Measurements from ENCODE around the gene SH3GL1. TPM values are rescaled to one million over a fixed set of nuclear protein-coding genes. Genes with fewer than 3 reads are reported as not detected.
A peak's percentile ranks its signal among the peaks of the same experiment; 100 is the strongest.

Gene SH3GL1
- total and polyA plus RNA-seq, 4 experiments from 2014 or later, result 19.7 to 45.6 (median 34.1) TPM

- H3K27ac Mint-ChIP-seq, result peak overlapping the region in 1 of 7 donors; percentile 27
- H3K4me1 Mint-ChIP-seq, result peaks cover 0 to 2% (median 0%) of the 10 kb centered on the region in 4 donors
- no peak overlapping the region for H3K4me3 ChIP-seq (ENCODE audit: low read length in 2 of 2)
- no peaks in the 10 kb centered on the region for H3K27me3 ChIP-seq (ENCODE audit: insufficient read depth, low read length)
- no peak for DNase-seq
- H3K9me3 Mint-ChIP-seq, result no peaks in the 10 kb centered on the region
- no peaks in the 10 kb centered on the region for H3K9me3 ChIP-seq (ENCODE audit: control insufficient read depth in 1 of 2, low read length in 2 of 2)
- H3K27me3 Mint-ChIP-seq, result no peaks in the 10 kb centered on the region
- H3K27ac ChIP-seq (ENCODE audit: low read depth, low read length), result no peak overlapping the region
- no peak overlapping the region for H3K4me3 Mint-ChIP-seq
- H3K36me3 Mint-ChIP-seq, result peaks cover 10 to 17% of the 10 kb centered on the region in 2 donors
- H3K4me1 ChIP-seq (ENCODE audit: insufficient read depth, low read length), result no peaks in the 10 kb centered on the region
- POLR2A ChIA-PET (ENCODE audit: partially characterized antibody), result interaction anchor here (1.3 kb wide), 1 partner anchor 15 kb away, joined by 3 read pairs; the partner anchor contains the start of gene SH3GL1
- CTCF ChIA-PET (ENCODE audit: partially characterized antibody), result interaction anchor here (0.9 kb wide), 1 partner anchor 147 kb away, joined by 4 read pairs; no protein-coding TSS in a partner anchor
- intact Hi-C loops (cut with micrococcal nuclease), result no loop called here
- H3K36me3 ChIP-seq (ENCODE audit: insufficient read depth, low read length), result no peaks in the 10 kb centered on the region
These were observed 15.0 kb upstream of the SH3GL1 start for GRCh38 chr19:4415352-4415751.

GRCh38 chr19:4414800-4415321, 14.5 kb upstream of the SH3GL1 start:
- H3K9me3 ChIP-seq (ENCODE audit: control insufficient read depth in 1 of 2, low read length in 2 of 2), result no peaks in the 10 kb centered on the region
- intact Hi-C loops (cut with micrococcal nuclease), result no loop called here
- no peaks in the 10 kb centered on the region for H3K9me3 Mint-ChIP-seq
- no peak overlapping the region for H3K27ac ChIP-seq (ENCODE audit: low read depth, low read length)
- ChIA-PET CTCF (ENCODE audit: partially characterized antibody) (interaction anchor here (0.9 kb wide), 2 partner anchors 13 to 147 kb away, joined by 4 read pairs; partner anchors contain the start of gene CHAF1A), POLR2A (ENCODE audit: partially characterized antibody) (interaction anchor here (1.3 kb wide), 1 partner anchor 15 kb away, joined by 3 read pairs; the partner anchor contains the start of gene SH3GL1)
- H3K36me3 Mint-ChIP-seq, result peaks cover 9 to 17% of the 10 kb centered on the region in 2 donors
- H3K27ac Mint-ChIP-seq, result peak overlapping the region in 2 of 7 donors; percentile 27 to 29
- no peaks in the 10 kb centered on the region for H3K27me3 Mint-ChIP-seq
- H3K4me1 Mint-ChIP-seq, result peaks cover 0 to 2% (median 0%) of the 10 kb centered on the region in 4 donors
- no peak overlapping the region for H3K4me3 Mint-ChIP-seq
- DNase-seq, result no peak
- H3K4me3 ChIP-seq (ENCODE audit: low read length in 2 of 2), result no peak overlapping the region
- no peaks in the 10 kb centered on the region for H3K27me3 ChIP-seq (ENCODE audit: insufficient read depth, low read length)
- no peaks in the 10 kb centered on the region for H3K36me3 ChIP-seq (ENCODE audit: insufficient read depth, low read length)
- no peaks in the 10 kb centered on the region for H3K4me1 ChIP-seq (ENCODE audit: insufficient read depth, low read length)

GRCh38 chr19:4414144-4414799, 13.9 kb upstream of the SH3GL1 start:
- no peaks in the 10 kb centered on the region for H3K27me3 Mint-ChIP-seq
- Histone ChIP-seq H3K27ac (ENCODE audit: low read depth, low read length) (no peak overlapping the region), H3K4me3 (ENCODE audit: low read length in 2 of 2) (no peak overlapping the region), H3K36me3 (ENCODE audit: insufficient read depth, low read length) (no peaks in the 10 kb centered on the region), H3K27me3 (ENCODE audit: insufficient read depth, low read length) (no peaks in the 10 kb centered on the region), H3K9me3 (ENCODE audit: control insufficient read depth in 1 of 2, low read length in 2 of 2) (no peaks in the 10 kb centered on the region), H3K4me1 (ENCODE audit: insufficient read depth, low read length) (no peaks in the 10 kb centered on the region)
- H3K9me3 Mint-ChIP-seq, result no peaks in the 10 kb centered on the region
- H3K4me3 Mint-ChIP-seq, result no peak overlapping the region
- H3K4me1 Mint-ChIP-seq, result peaks cover 0 to 2% (median 0%) of the 10 kb centered on the region in 4 donors
- ChIA-PET CTCF (ENCODE audit: partially characterized antibody) (interaction anchor here (0.9 kb wide), 2 partner anchors 12 to 146 kb away, joined by 4 read pairs; partner anchors contain the start of gene CHAF1A), POLR2A (ENCODE audit: partially characterized antibody) (interaction anchor here (1.3 kb wide), 1 partner anchor 14 kb away, joined by 3 read pairs; the partner anchor contains the start of gene SH3GL1)
- no peak for DNase-seq
- intact Hi-C loops (cut with micrococcal nuclease), result no loop called here
- H3K36me3 Mint-ChIP-seq, result peaks cover 8 to 17% of the 10 kb centered on the region in 2 donors
- no peak overlapping the region for H3K27ac Mint-ChIP-seq

- intact Hi-C loops (cut with micrococcal nuclease), result no loop called here
- no peak for DNase-seq
- ChIA-PET CTCF (ENCODE audit: partially characterized antibody) (no interaction called here), POLR2A (ENCODE audit: partially characterized antibody) (no interaction called here)
- H3K4me3 ChIP-seq (ENCODE audit: low read length in 2 of 2), result no peak overlapping the region
- H3K27ac ChIP-seq (ENCODE audit: low read depth, low read length), result no peak overlapping the region
- no peaks in the 10 kb centered on the region for H3K4me1 ChIP-seq (ENCODE audit: insufficient read depth, low read length)
- Mint-ChIP-seq H3K9me3 (no peaks in the 10 kb centered on the region), H3K36me3 (peaks cover 12 to 20% of the 10 kb centered on the region in 2 donors), H3K27ac (no peak overlapping the region), H3K27me3 (no peaks in the 10 kb centered on the region), H3K4me3 (no peak overlapping the region), H3K4me1 (peaks cover 0 to 2% (median 0%) of the 10 kb centered on the region in 4 donors)
- H3K27me3 ChIP-seq (ENCODE audit: insufficient read depth, low read length), result no peaks in the 10 kb centered on the region
- H3K36me3 ChIP-seq (ENCODE audit: insufficient read depth, low read length), result peaks cover 7% of the 10 kb centered on the region
- H3K9me3 ChIP-seq (ENCODE audit: control insufficient read depth in 1 of 2, low read length in 2 of 2), result no peaks in the 10 kb centered on the region
These were observed 13.2 kb upstream of the SH3GL1 start for GRCh38 chr19:4413588-4413987.

GRCh38 chr19:4409123-4409933, 9.0 kb upstream of the SH3GL1 start:
- H3K36me3 Mint-ChIP-seq, result peaks cover 12 to 14% of the 10 kb centered on the region in 2 donors
- ChIA-PET CTCF (ENCODE audit: partially characterized antibody) (interaction anchor here (0.5 kb wide), 1 partner anchor 58 kb away, joined by 3 read pairs; no protein-coding TSS in a partner anchor), POLR2A (ENCODE audit: partially characterized antibody) (no interaction called here)
- no peaks in the 10 kb centered on the region for H3K4me1 ChIP-seq (ENCODE audit: insufficient read depth, low read length)
- H3K4me3 ChIP-seq (ENCODE audit: low read length in 2 of 2), result no peak overlapping the region
- H3K27me3 ChIP-seq (ENCODE audit: insufficient read depth, low read length), result no peaks in the 10 kb centered on the region
- no peak overlapping the region for H3K27ac ChIP-seq (ENCODE audit: low read depth, low read length)
- no peaks in the 10 kb centered on the region for H3K9me3 Mint-ChIP-seq
- no peaks in the 10 kb centered on the region for H3K27me3 Mint-ChIP-seq
- DNase-seq, result no peak
- no peak overlapping the region for H3K27ac Mint-ChIP-seq
- peaks cover 0 to 7% (median 4%) of the 10 kb centered on the region in 4 donors for H3K4me1 Mint-ChIP-seq
- no peaks in the 10 kb centered on the region for H3K9me3 ChIP-seq (ENCODE audit: control insufficient read depth in 1 of 2, low read length in 2 of 2)
- intact Hi-C loops (cut with micrococcal nuclease), result no loop called here
- H3K4me3 Mint-ChIP-seq, result no peak overlapping the region
- peaks cover 7% of the 10 kb centered on the region for H3K36me3 ChIP-seq (ENCODE audit: insufficient read depth, low read length)

GRCh38 chr19:4406626-4407025, 6.3 kb upstream of the SH3GL1 start:
- ChIA-PET POLR2A (ENCODE audit: partially characterized antibody) (no interaction called here), CTCF (ENCODE audit: partially characterized antibody) (interaction anchor here (1.2 to 1.3 kb wide), 2 partner anchors 10 to 55 kb away, joined by 3 read pairs; no protein-coding TSS in a partner anchor)
- no peaks in the 10 kb centered on the region for H3K9me3 ChIP-seq (ENCODE audit: control insufficient read depth in 1 of 2, low read length in 2 of 2)
- no peaks in the 10 kb centered on the region for H3K9me3 Mint-ChIP-seq
- no peak overlapping the region for H3K4me3 Mint-ChIP-seq
- H3K4me1 Mint-ChIP-seq, result peaks cover 10 to 30% (median 20%) of the 10 kb centered on the region in 4 donors
- H3K4me1 ChIP-seq (ENCODE audit: insufficient read depth, low read length), result peaks cover 13% of the 10 kb centered on the region
- H3K36me3 ChIP-seq (ENCODE audit: insufficient read depth, low read length), result peaks cover 7% of the 10 kb centered on the region
- no peak overlapping the region for H3K27ac Mint-ChIP-seq
- no peak overlapping the region for H3K27ac ChIP-seq (ENCODE audit: low read depth, low read length)
- H3K36me3 Mint-ChIP-seq, result peaks cover 4 to 13% of the 10 kb centered on the region in 2 donors
- H3K27me3 ChIP-seq (ENCODE audit: insufficient read depth, low read length), result no peaks in the 10 kb centered on the region
- H3K4me3 ChIP-seq (ENCODE audit: low read length in 2 of 2), result no peak overlapping the region
- intact Hi-C loops (cut with micrococcal nuclease), result no loop called here
- H3K27me3 Mint-ChIP-seq, result no peaks in the 10 kb centered on the region
- DNase-seq, result no peak

- H3K4me1 ChIP-seq (ENCODE audit: insufficient read depth, low read length), result peaks cover 20% of the 10 kb centered on the region
- POLR2A ChIA-PET (ENCODE audit: partially characterized antibody), result no interaction called here
- no peaks in the 10 kb centered on the region for H3K9me3 ChIP-seq (ENCODE audit: control insufficient read depth in 1 of 2, low read length in 2 of 2)
- H3K4me1 Mint-ChIP-seq, result peaks cover 13 to 37% (median 25%) of the 10 kb centered on the region in 4 donors
- H3K27ac ChIP-seq (ENCODE audit: low read depth, low read length), result no peak overlapping the region
- DNase-seq, result no peak
- H3K36me3 Mint-ChIP-seq, result peaks cover 4 to 13% of the 10 kb centered on the region in 2 donors
- no peak overlapping the region for H3K27ac Mint-ChIP-seq
- no peaks in the 10 kb centered on the region for H3K9me3 Mint-ChIP-seq
- CTCF ChIA-PET (ENCODE audit: partially characterized antibody), result interaction anchor here (1.2 kb wide), 1 partner anchor 10 kb away, joined by 3 read pairs; no protein-coding TSS in a partner anchor
- H3K27me3 ChIP-seq (ENCODE audit: insufficient read depth, low read length), result no peaks in the 10 kb centered on the region
- H3K4me3 ChIP-seq (ENCODE audit: low read length in 2 of 2), result no peak overlapping the region
- intact Hi-C loops (cut with micrococcal nuclease), result no loop called here
- H3K27me3 Mint-ChIP-seq, result no peaks in the 10 kb centered on the region
- peaks cover 7% of the 10 kb centered on the region for H3K36me3 ChIP-seq (ENCODE audit: insufficient read depth, low read length)
- no peak overlapping the region for H3K4me3 Mint-ChIP-seq
These were observed 5.6 kb upstream of the SH3GL1 start for GRCh38 chr19:4405977-4406376.
